ENCODE results near the gene RPL12.

RPL12 gene

DNA sequence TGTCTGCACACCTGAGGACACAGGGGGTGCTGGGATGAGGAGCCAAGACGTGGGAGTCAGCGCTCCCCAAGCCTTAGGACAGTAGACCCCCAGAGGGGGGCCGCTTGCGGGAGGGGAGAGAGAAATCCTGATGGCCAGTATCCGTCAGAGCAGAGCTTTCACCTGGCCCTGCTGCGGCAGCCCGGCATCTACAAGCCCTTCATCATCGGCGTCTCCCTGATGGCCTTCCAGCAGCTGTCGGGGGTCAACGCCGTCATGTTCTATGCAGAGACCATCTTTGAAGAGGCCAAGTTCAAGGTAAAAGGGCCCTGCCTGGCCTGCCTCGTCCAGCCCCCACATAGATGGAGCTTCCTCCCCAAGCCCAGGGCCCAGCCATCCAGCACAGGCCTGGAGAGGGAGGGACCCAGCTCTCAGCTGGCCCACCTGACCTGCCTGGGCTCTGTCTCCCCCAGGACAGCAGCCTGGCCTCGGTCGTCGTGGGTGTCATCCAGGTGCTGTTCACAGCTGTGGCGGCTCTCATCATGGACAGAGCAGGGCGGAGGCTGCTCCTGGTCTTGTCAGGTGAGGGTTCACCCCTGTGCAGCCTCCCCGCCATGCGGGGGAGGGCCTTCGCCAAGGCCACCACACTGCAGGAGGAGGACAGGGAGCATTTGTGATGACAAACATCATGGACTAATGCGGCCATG is 47.6 kb downstream of the RPL12 start:
- no peak for DNase-seq (ENCODE audit: low spot score)

DNA sequence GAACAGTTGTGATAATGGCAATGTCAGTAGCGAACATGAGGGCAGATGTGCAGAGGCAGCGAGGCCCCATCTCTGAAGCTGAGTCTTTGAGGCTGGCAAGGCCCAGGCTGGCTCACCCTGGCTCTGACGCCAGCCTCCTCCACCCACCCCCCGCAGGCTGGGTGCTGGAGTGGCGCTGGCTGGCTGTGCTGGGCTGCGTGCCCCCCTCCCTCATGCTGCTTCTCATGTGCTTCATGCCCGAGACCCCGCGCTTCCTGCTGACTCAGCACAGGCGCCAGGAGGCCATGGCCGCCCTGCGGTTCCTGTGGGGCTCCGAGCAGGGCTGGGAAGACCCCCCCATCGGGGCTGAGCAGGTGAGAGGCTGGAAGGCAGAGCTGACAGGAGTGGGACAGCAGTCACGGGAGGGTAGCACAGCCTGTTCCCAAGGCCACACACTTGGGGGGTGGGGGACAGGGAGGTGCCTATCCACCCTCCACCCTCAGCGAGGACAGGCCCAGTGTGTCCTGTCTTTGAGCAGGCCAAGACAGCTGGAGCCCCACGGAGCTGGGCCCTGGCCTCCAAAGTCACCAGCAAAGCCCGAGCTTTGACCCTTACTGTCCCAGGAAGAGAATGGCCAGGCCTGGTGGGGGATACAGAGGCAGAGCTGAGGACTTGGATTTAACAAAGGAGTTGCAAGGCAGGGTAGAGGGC is 48.7 kb downstream of the RPL12 start:
- no peak for DNase-seq (ENCODE audit: low spot score)

DNA sequence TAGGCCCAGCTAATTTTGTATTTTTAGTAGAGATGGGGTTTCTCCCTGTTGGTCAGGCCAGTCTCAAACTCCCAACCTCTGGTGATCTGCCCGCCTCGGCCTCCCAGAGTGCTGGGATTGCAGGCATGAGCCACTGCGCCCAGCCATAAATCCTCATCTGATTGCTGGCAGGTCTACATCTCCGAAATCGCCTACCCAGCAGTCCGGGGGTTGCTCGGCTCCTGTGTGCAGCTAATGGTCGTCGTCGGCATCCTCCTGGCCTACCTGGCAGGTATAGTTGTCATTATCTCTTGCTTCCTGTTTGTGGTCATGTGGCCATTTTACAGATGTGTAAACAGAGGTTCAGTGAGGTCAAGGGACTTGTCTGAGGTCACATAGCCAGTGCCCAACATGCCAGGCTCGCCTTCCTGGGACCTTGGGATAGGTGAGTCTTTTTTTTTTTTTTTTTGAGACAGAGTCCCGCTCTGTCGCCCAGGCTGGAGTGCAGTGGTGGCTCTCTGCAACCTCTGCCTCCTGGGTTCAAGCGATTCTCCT is 51.4 kb downstream of the RPL12 start:
- DNase-seq (ENCODE audit: low spot score) = no peak

DNA sequence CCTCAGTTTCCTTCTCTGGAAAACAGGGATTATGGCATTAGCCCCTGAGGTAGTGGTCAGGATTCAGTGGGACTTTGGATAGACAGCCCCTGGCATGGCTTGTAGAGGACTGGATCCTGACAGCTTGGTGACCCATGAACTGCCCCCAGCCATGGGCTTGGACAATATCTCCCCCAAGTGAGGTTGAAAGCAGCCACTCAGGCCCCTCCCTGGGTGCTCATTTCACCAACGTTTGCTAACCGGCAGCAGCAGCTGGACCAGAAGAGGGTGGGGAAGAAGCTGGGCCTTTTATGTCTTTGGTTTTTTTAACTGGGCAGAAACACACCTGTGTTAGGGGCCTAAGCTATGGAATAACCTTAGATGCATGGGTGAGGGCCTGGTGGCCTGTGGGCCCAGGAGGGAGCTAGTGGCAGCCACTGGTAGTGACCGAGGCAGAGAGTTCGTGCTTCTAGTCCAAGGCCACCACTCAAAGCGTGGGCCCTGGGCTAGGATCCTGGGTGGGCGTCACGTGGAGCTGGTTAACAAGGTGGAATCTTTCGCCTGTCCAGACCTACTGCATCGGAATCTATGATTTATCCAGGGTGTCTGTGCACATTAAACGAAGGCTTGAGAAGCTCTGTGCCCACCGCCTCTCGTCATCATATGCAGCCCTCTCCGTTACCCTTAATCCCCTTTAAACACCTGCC is 52.3 kb downstream of the RPL12 start:
- DNase-seq (ENCODE audit: low spot score) = no peak

DNA sequence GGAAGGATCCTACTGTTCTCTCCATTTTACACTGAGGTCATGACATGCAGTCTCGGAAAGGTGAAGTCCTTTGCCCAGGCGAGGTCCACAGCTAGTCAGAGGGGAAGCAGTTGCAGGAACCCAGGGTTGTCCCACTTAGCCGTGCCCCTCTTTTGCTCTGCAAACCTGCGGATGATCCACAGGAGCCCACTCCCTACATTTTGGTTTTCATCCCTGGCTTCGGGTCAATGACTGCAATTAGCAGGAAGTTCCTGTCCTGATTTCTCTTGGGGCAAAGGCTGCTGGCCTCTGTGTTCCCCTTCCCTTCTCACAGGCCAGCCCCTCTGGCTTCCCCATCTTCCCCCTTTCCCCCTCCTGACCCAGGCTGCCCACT is 52.9 kb downstream of the RPL12 start:
- DNase-seq (ENCODE audit: low spot score) = no peak

Data from D341Med (cell line).